DMS 273 treated with DMSO at 0.1 percent for 48 hours (cell line): ENCODE results near the gene CALML4.
"Not testable (repeated sequence)": the region's sequence is repeated elsewhere in the genome, so short reads cannot be mapped to it uniquely, and the experiment has no call there.

Source experiments
- DNase-seq: peaks from one replicate; lab custom pipeline; 2025; lab: John Stamatoyannopoulos, UW

The CALML4 gene

DNA sequence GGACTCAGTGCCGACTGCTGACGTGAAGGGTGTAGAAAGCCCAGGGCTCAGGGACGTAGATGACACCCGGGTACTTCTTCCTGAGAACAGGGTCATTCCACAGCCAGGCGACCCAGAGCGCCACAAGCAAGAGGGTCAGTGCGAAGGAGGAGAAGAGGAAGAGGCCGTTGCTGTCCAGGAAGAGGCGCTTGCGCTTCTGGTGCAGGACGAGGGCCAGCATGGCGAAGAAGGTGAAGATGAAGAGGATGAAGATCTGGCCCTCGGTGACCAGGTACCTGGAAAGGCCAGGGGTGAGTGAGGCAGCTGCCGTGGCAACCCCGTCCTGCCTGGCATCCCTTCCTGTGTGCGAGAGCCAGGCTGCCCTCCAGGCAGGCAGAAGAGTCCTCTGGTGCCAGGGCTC, 3.0 kb upstream of the CALML4 start:
- no peak for DNase-seq

DNA sequence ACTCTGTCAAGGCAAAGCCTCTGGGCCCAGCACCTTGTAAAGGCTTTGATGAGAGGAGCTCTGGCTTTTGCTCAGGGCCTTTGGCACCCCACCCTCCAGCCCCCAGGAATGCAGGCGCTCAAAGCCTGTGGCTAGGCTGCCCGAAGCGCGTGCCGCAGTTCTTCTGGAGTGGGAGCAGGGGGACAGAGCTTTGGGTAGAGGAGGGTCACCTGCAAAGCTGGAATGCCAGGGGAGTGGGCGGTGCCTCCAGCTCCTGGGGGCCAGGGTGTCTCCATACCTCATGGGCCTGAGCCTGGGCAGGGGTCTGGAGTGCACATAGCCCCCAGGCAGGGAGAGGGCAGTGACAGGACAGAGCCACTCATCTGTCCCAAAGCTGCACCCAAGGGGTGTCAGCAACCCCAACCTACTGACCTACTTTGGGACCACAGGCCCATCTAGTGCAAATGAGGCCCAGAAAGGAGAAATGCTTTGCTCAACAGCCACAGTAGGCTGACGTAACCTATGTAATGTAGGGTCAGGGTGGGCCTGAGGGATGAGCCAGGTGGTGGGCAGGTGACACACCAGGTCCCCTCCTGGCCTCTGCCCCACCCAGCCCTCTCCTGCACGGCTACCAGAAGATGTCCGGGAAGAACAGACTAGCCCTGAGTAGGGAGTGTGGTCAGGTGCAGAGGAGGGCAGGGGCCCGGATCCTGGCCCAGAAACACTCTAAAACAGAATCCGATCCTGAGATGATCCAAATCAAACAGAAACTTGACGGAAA, 2.2 kb upstream of the CALML4 start:
- DNase-seq = no peak

DNA sequence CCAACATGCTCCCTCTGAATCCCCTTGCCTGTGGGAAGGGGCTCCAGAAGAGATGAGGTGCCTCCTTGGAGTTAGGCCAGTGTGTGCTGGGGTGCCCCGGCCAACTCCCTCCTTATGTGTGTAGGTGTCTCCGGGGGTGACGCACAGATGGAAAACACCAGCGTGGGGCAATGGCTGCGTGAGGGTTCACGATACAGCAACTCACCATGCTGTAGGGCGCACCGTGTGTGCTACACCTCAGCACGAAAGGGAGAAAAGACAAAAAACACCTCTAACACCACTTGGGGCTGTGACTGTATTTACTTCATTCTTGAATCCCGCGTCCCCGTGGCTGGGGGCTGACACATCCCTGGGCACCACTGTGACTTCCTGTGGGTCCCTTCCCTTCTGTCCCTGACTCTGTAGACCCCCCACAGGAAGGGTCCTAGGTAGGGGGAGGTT, 1.6 kb upstream of the CALML4 start:
- no peak for DNase-seq

DNA sequence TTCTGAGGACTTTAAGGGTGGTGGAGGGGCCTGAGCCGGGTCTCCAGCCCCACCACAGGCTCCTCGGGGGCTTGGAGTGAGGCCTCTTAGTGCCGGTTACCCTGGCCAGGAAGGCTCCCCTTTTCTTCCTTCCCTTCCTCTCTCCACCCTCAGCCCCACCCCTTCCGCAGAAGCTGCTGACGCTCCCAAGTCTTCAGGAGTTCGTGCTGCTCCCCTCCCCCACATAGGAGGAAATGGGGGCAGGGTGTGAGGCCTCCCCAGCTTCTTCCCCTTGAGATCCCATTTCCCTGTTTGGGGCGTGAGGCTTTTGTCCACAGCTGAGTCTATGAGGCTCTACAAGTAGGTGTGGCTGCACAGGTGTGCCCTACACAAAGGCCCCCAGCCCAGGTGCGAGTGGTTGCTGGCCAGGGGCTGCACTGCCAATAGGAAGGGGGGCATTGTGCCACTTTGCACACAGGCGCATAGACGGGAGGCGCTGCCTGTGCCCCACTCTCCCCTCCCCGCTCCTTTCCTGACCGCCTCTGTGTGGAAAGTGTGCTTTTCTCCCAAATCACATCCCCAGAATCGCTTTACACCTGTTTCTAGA, 915 bp upstream of the CALML4 start:
- DNase-seq = no peak

DNA sequence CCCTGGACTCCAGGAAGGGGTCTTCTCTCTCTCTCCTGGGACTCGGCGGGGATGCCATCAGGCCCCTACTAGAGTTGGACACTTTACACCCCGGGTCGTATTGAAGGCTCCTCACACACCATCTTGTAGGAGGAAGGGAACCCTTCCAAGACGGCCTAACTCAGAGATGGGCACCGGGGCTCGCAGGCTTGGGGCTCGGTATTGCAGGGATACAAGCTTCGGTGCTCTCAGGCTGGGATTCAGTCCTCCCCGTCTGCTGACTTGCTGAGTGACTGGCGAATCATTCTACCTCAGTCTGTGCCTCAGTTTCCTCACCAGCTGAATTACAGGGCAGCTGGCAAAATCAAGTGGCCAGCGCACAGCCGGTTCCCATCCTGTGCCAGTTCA, 419 bp upstream of the CALML4 start:
- DNase-seq = no peak

DNA sequence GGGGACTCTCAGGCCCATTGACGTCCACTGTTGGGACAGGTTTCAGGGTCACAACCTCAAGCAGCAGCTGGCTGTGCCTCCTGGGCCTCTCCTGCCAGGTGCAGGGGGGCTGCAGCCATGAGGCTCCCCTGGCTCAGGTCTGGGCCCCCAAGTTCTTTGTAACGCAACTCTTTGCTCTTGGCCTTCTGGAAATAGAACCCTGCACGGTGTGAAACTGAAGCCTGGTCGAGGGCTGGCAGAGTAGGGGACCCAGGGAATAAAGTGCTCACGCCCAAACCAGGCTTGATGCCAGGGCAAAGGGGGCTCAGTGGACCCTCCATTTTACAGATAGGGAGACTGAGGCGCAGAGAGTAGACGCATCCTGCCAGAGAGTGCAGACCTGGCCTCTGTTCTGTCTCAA, 771 bp downstream of the CALML4 start:
- no peak for DNase-seq

DNA sequence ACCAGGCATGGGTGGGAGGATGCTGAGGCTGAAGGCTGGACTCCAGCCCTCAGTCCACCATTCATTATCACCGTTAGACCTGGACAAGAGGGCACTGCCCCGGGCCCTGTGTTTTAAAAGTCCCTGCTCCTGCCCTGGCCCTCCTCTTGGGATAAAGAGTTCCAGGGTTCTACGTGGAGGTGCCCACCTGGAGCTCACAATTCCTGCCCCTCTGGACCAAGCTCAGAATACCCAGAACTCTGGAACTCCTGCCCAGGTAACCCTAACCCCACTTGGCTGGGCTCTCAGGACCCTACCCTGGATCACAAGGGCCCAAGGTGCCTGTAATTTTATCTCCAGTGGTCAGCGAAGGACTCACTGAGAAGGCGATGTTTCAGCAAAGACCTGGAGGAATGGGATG, 1.2 kb downstream of the CALML4 start:
- DNase-seq = no peak

DNA sequence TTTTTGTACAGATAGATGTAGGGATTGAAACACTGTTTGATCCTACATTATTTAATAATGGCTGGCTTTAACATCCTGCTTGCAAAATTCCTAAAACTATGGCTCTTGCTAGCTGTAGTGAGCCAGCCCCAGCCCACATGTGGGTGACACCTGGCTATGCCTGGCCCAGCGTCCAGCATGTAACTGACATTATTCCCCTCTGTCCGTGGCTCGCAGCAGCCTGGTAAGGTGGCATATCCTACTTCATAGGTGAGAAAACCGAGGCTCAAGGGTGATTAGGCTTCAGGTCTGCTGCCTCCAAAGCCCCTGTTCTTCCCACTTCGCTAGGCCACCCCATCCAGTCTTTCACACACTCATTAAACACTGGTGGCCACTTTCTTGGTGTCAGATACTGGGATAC, 1.6 kb downstream of the CALML4 start:
- DNase-seq = no peak

DNA sequence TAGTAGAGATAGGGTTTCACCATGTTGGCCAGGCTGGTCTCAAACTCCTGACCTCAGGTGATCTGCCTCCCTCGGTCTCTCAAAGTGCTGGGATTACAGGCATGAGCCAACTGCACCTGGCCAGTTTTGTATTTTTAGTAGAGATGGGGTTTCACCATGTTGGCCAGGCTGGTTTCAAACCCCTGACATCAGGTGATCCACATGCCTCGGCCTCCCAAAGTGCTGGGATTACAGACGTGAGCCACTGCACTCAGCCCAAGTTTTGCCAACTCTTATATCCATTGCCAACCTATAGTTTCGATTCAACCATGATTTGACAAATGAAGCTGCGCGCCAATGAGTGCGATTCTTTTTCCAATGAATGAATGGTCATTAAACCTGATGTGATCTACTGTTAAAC, 2.1 kb downstream of the CALML4 start:
- not testable (repeated sequence) for DNase-seq

DNA sequence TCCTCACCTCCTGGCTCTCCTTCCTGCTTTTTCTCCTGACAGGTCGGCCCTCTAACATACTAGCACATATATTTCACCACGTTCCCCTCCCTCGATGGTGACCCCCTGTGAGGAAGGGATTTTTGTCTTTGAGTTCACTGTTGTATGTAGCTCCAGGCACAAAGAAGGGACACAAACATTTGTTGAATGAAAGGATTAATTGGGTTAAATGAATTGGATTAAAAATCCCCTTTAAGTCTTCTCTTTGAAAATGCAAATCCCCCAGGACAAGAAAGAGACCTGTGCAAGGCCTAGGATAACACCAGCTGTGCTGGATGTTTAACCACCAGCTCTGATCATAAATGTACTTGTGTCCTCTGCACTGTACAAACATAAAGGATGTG, 3.3 kb downstream of the CALML4 start:
- no peak for DNase-seq

DNA sequence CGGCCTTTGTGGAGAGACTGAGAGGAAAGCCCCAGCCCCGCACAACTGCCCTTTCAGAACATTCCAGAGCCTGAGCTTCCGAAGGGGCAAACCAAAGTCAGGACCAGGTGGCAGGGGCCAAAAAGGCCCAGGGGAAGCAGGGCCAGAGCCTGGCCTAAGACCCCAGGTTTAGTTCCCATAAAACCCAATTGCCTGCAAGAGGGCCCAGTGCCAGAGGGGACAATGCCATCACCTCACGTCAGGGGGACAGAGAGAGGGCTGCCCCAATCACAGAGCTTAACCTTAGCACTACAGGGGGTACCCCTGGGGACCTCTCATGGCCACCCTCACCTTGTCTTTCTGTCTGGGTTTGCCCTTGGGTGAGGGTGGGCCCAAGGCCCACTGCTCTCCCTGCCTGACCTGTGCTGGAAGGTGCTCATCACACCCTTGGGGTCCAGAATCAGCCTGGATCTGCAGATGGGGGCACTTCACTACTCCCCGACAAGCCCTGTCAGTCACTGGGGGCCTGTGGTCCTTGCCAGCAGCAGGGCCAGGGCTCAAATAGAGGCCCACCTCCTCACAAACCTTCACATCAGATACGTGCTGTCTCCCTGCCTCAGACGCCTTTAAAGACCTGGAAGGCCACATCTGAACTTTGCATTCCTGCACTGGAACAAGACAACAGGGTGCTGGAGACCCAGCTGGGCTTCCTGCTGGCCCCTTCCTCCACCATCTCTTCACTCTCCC, 3.8 kb downstream of the CALML4 start:
- no peak for DNase-seq

DNA sequence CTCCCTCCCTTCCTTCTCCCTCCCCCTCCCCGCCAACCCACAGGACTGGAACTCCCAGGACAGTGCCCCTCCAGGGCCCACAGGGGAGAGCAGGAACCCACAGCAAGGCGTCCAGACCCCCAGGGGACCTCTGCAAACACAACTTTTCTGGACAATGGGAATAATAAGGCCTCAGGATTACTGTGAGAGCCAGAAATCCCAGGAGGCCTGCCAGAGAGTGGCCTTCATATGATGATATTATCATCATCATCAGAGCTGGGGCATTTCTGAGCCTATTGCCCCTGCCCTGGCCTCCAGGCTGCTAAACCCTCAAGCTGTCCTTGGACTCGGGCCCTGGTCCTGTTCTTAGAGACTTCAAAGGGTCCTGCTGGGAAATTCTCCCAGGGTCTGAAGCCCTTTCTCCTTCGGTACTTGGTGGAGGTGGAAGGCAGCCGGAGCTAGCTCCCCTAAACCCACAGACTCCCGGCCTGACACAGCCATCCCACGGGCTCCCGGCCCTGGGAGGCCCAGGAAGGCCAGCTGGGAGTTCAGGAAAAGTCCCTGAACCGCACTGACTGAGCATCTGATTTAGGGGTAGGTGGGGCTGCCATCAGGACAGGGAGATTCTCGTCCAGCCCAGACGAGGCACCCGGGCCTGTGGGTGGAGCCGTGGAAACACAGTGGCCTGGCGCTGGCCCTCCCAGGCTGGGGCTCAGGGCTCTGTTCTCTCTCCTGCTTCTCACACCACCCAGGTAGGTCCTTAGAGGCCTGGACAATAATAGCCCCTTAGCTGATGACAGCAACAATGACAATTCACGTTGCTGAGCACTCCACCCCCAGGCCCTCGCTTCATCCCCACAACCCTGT, 4.9 kb downstream of the CALML4 start:
- no peak for DNase-seq

DNA sequence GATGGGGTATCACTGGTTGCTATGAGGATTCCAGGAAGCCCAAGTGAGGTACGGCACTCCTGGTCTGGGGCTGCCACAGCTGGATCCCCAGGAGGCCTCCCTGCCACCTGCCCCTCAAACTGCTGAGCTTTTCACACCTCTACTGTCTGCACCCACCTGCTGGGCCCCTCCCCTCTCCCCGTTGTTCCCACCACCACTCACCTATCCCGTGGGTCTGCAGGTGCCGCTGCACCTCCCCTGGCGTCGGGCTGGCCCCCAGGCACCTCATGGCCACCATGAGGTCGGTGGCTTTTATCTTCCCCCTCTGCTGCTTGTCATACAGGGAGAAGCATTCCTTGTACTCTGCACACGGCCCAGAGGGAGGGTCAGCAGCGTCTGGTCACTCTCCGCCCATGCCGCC, 5.8 kb downstream of the CALML4 start:
- no peak for DNase-seq

DNA sequence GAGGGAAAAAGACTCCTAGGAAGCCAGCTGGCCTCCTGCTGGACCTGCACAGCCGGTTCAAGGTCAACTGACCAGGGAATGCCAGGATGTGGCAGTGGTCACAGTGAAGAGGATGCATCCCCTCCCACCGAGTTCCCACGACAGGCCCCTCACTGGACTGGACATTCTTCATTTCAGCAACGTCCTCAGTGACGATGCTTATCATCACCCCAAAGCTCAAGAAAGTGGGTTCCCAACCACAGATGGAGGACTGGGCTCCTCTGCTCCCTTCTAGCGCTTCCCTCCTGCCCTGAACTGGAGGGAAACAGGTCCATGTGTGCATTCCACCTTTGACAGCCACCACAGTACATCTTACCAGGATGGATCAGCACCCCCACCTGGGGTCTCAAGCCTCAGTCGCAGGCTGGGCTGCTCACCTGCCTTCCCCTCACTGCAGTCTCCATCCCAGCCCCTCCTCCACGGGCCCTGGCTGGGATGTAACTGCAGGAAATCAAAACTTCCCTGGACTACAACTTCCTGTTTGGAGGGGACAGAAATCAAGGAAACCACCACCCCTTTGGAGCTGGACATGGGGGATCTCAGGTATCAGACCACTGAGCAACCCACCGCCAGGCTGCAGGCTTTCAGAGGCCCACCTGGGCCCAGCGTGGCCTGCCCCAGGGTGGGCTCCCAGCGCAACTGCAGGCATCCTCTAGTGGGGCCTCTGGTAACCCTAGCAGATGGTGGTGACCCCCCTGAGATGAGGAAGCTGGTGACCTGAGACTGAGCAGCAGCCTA, 7.3 kb downstream of the CALML4 start:
- no peak for DNase-seq

DNA sequence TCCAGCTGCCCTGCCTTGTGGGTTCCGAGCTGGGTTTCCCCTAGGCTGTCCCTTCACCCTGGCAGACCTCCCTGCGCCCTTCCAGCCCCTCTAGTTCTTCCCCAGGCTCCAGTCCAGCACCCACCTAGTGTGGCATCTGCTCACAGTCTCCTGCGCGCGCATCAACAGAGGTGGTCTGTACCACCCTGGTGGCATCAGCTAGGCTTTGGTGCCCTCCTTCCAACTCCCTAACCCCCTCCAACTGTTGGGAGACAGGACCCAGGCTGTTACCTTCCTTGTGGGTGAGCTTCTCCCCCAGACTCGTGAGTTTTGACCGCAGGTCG, 8.0 kb downstream of the CALML4 start:
- no peak for DNase-seq

DNA sequence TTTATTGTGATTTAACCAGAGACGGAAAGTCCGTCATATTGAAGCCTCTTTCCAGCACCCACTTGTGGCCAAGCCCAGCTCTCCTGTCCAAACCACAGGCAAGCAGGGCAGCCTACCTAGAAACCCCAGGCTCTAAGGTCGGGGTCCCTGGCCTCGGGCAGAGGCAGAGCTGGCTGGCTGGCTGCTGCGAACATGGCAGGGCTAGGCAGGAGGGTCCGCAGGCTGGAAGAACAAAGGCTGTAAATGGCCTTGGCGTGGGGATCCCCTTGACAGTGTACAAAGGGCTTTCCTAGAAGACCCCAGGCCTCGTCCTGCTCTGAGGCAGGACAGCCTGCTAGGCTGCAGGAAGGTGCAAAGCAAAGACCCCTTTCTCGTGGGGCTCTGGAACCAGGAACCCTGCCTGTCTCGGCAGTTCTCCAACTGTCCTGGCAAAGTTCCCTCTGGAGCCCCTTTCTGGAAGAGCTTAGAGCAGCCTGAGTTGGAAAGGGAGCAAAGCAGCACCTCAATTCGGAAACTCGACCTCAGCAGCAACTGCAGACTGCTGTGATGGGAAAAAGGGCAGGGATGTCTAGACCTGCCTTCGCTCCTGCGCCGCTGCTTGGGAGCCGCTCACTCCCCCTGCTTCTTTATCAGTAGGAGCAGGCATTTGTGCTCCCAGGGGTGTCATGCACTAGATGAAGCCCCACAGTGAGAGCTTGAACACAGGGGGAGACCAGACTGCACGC, 8.5 kb downstream of the CALML4 start:
- no peak for DNase-seq

DNA sequence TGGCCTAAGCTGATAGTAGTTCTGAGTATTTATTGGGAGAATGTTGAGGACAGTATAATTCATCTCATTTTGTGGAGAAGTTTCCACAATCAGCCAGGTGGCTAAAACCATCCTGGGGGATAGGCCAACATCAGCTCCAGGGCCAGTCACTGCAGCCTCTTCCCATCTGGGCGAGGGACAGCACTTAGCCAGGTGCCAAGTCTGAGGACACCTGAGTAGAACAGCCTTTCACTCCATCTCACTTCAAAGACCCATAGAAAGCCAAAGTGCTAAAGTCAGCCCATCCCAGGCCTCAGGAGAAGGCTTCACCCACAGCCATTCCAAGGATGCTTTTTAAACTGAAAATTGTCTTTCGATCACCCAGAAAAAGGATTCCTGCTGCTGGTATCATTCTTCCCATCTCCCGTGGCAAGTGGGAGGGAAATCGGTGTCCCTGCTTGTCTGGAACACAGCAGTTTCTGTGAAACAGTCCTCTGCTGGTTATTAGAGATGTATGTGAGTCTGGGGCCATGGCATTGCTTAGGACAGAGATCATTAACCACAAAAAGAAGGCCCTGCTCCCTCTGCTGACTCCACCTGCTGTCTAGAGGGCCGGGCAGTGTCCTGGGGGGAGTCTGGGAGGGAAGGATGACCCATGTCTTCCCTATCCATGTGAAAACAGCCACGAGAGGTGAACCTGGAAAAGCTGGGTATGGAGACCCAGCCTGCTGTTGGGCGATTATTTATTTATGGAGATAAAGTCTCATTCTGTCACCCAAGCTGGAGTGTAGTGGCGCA, 9.6 kb downstream of the CALML4 start:
- no peak for DNase-seq

DNA sequence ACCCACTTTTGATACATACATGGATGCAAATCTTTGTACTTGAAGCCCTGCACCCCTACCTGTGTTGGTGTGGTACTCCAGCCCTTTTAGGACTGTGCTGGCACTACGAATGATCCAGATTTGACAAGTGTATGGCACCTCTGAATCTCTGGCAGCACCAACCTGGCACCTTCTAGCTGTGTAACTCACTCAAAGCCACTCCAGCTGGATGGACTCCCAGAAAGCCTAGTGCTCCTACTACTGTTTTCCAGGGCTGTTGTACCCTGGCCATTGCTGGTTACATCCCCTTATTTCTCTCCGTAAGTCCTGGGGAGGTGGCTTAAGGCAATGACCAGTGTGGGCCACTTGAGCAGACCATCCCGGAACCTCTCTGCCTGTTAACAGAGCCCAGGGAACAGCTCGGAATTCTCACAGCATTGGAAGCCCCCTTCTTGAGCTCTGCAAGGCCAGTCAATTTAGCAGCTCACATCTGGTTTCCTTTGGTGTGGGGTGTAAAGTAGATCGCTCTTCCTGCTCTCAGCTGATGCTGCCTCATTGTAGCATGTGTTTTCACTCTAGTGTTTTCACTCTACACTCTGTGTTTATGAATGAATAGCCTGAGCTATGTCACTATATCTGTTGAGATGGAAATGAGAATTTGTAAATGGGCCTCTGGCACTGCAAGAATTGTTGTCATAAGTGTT, 12.2 kb downstream of the CALML4 start:
- DNase-seq = no peak

DNA sequence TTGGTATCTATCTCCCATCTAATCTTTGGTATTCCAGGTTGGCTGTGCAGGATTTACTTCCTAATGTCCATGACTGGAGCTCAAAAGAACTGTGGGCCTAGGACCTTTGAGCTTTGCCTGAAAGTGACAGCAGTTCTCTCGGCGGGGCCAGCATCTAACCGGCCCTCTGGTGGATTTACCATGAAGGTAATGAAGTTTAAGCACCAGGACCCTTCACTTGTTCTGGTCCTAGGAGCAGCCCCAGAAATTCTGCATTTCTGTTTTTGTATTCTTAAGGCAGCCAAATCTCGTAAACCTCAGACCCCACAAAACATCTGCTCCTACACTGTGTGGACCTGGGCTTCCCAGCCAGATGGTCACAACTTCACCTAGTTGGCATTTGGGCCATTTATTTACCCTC, 13.0 kb downstream of the CALML4 start:
- DNase-seq = no peak

DNA sequence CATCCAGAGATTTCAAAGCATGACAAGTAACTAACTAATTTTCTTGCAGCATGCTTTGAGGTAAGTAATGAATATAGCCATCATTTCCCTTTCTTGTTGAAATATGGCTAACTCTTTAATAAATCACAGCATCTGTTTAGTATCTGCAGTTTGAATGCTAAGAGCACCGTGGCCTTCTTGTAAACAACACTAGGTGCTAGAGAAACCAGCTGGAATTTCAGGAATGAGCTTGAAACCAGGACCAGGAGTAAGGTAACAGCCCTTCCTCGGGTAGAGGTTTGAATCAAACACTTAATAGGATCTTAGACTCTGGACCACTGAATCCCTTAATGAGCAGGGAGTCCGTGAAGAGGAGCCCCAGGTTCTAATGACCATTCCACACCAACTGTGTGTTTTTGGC, 13.6 kb downstream of the CALML4 start:
- DNase-seq = no peak
